RWPE1 (cell line): ENCODE data around the gene C9orf50.
A peak's percentile ranks its signal among the peaks of the same experiment; 100 is the strongest.

Source experiments
- CTCF ChIA-PET: fragments of 350-600 bp; sonication (Branson Sonifier 250); formaldehyde crosslinking; extraction: SDS; loops from one replicate; lab custom pipeline; 2021; lab: Yijun Ruan, JAX
- POLR2A ChIA-PET: fragments of 400-600 bp; formaldehyde crosslinking; extraction: SDS; loops from one replicate; lab custom pipeline; 2020; ENCODE audit warnings: antibody characterized with exemption; ENCODE audit not compliant: low non-redundant PET; lab: Yijun Ruan, JAX
- DNase-seq: peaks from one replicate; pipeline ENCODE4 v3.0.0; 2012; ENCODE audit warnings: low spot score
- H3K27ac ChIP-seq: fragments of 450-650 bp; 2 replicates; pipeline ENCODE4 v1.5.1; 2017
- CTCF ChIP-seq: fragments of 450-650 bp; conservative IDR thresholded peaks from 2 replicates; pipeline ENCODE4 v1.5.1; 2017; ENCODE audit warnings: low read depth, mild to moderate bottlenecking

C9orf50 gene

DNA sequence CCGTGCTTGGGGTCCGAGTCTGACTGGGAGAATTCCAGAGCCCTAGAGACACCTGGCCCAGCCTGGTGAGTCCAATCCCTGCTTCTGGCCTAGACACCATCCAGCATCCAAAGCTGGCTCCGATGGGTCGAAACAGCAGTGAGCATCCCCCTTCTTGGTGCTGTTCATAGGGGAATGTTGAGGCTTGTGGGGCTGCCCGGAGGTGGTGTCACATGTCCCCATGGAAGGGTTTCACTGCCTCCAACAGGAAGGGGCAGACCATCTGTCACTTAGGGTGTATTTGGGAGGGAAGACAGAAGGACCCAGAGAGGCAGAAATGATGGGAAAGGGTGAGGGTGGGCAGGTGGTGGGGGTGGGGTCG is 13.9 kb downstream of the C9orf50 start:
- POLR2A ChIA-PET: interaction anchor here (0.9 to 1.0 kb wide), 2 partner anchors 123 to 429 kb away, joined by 3 read pairs; partner anchors contain the start of gene IER5L
- no peak for DNase-seq
- CTCF ChIA-PET: interaction anchor here (1.4 kb wide), 1 partner anchor 467 kb away, joined by 3 read pairs; no protein-coding TSS in a partner anchor
- H3K27ac ChIP-seq: peak overlapping the region; percentile 83
- TF ChIP-seq CTCF: no peak

DNA sequence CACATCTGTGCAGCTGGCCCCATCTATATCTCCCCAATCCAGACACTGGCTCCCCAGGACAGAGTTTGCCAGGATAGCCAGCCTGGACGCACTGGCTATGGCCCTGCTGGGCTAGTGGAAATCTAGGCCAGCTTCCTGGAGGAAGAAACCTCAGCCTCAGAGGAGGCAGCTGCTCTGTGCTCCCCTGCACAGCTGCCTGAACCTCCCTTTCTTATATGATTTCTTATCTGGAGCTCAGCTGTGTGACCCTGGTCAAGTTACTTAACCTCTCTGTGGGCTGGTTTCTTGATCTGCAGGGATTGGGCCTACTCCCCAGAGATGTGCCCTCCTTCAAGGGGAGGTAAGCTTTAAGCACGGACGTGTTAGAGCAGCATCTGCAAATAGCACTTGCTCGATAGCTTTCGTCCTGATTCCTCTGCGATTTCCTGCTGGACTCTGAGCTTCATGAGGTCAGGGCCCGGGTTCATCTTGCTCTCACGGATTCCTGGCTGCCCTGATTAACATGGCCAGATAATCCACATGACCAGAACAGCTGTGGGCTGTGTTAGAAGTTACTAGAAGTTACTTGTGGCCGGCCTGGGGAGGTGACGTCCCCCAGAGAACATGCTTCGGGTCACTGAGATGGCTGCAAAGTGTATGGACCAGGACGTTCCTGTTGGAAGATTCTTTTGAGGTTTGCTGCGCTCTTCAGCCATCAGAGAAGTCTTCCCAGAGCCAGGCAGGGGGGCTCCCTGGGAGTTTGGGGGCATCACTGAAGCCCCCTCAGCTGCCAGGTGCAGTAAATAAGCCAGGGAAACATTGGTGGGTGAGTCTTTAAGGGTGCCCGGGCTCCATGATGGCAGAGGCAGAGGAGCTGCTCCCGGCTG is 14.5 kb downstream of the C9orf50 start:
- DNase-seq: no peak
- ChIA-PET POLR2A (interaction anchor here (0.9 to 1.0 kb wide), 2 partner anchors 123 to 428 kb away, joined by 3 read pairs; partner anchors contain the start of gene IER5L), CTCF (interaction anchor here (0.8 to 1.4 kb wide), 3 partner anchors 53 to 468 kb away, joined by 3 to 5 read pairs (median 4); no protein-coding TSS in a partner anchor)
- no peak for TF ChIP-seq CTCF
- H3K27ac ChIP-seq: peak overlapping the region; percentile 83

- no peak for TF ChIP-seq CTCF
- POLR2A ChIA-PET: no interaction called here
- DNase-seq: no peak
- peak overlapping the region; percentile 18 for H3K27ac ChIP-seq
- CTCF ChIA-PET: no interaction called here
These were observed 16.1 kb downstream of the C9orf50 start for GRCh38 chr9:129604766-129605163.

GRCh38 chr9:129604056-129604765 is 16.7 kb downstream of the C9orf50 start:
- ChIA-PET POLR2A (no interaction called here), CTCF (interaction anchor here (1.6 kb wide), 1 partner anchor 465 kb away, joined by 7 read pairs; no protein-coding TSS in a partner anchor)
- no peak for DNase-seq

DNA sequence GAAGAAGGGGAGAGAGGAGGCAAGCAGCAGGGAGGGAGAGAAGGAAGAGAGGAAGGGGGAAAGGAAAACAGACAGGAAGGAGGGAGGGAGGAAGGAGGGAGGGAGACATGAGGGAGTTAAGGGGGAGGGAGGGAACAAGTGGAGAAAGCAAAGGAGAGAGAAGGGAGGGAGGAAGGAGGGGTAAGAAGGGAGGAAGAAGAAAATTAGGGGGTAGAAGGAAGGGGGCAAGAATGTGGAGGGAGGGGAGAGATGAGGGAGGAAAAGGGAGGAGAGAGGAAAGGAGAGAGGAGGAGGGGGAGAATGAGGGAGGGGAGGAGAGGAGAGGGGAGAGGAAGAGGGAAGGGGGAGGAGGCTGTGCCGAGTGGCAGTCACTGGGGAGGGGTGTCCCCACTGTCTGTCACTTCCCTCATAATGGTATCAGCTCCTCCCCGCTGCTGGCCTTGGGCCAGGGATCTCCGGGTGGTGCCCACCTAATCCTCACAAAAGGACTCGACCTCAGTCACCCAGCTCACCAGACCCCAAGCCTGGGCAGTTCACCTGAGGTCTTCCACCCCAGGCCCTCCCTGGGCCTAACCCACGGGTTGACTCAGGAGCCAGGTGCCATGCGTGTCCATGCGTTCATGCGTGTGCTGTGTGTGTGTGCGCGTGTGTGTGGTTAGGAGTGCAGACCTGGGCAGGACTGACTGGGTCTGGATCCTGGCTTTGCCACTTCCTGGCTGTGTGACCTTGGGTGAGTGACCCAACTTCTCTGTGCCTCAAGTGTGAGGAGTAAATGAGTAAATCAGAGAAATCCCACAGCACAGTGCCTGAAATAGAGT is 18.1 kb downstream of the C9orf50 start:
- ChIA-PET POLR2A (interaction anchor here (0.6 kb wide), 1 partner anchor 892 kb away, joined by 5 read pairs; no protein-coding TSS in a partner anchor), CTCF (interaction anchor here (0.6 to 1.6 kb wide), 2 partner anchors 464 to 481 kb away, joined by 4 to 7 read pairs; no protein-coding TSS in a partner anchor)
- no peak for DNase-seq
- H3K27ac ChIP-seq: no peak overlapping the region
- TF ChIP-seq CTCF: no peak

More at GRCh38 chr9:129604056-129604765, 16.7 kb downstream of the C9orf50 start:
- TF ChIP-seq CTCF: no peak
- H3K27ac ChIP-seq: peak overlapping the region; percentile 18
